Choroid plexus epithelial cell (primary cell): ENCODE data around the gene MARCO.

Experiments
- DNase-seq: peaks from one replicate; pipeline ENCODE4 v3.0.0-alpha.2; 2010; ENCODE audit warnings: low read depth
- H3K4me3 ChIP-seq: 2 replicates; pipeline ENCODE4 v1.5.1; 2011; ENCODE audit warnings: low read depth, mild to moderate bottlenecking, control low read depth, low read length, moderate library complexity
- TF ChIP-seq, protein P1 (sequence below): conservative IDR thresholded peaks from 2 replicates; pipeline ENCODE4 v1.5.1; 2011; ENCODE audit warnings: low read depth, mild to moderate bottlenecking, control low read depth, inconsistent platforms, low read length, moderate library complexity

Gene MARCO, protein sequence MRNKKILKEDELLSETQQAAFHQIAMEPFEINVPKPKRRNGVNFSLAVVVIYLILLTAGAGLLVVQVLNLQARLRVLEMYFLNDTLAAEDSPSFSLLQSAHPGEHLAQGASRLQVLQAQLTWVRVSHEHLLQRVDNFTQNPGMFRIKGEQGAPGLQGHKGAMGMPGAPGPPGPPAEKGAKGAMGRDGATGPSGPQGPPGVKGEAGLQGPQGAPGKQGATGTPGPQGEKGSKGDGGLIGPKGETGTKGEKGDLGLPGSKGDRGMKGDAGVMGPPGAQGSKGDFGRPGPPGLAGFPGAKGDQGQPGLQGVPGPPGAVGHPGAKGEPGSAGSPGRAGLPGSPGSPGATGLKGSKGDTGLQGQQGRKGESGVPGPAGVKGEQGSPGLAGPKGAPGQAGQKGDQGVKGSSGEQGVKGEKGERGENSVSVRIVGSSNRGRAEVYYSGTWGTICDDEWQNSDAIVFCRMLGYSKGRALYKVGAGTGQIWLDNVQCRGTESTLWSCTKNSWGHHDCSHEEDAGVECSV

DNA sequence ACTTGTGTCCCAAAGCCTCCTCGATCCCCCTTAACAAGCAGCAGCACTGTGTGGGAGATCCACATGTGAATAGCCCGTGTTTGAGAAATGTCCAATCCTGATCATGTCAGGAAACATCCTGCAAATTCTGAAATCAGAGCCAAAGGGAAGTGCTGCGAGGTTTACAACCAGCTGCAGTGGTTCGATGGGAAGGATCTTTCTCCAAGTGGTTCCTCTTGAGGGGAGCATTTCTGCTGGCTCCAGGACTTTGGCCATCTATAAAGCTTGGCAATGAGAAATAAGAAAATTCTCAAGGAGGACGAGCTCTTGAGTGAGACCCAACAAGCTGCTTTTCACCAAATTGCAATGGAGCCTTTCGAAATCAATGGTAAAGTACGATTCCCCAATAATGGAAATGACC, at the start of gene MARCO:
Gene MARCO (plus strand): TSS at position 164 of the 400 bp plus-strand sequence. CDS start 107 bp downstream, at position 271.
- DNase-seq: no peak
- no peak within 1 kb of the TSS for H3K4me3 ChIP-seq
- TF ChIP-seq, protein P1, sequence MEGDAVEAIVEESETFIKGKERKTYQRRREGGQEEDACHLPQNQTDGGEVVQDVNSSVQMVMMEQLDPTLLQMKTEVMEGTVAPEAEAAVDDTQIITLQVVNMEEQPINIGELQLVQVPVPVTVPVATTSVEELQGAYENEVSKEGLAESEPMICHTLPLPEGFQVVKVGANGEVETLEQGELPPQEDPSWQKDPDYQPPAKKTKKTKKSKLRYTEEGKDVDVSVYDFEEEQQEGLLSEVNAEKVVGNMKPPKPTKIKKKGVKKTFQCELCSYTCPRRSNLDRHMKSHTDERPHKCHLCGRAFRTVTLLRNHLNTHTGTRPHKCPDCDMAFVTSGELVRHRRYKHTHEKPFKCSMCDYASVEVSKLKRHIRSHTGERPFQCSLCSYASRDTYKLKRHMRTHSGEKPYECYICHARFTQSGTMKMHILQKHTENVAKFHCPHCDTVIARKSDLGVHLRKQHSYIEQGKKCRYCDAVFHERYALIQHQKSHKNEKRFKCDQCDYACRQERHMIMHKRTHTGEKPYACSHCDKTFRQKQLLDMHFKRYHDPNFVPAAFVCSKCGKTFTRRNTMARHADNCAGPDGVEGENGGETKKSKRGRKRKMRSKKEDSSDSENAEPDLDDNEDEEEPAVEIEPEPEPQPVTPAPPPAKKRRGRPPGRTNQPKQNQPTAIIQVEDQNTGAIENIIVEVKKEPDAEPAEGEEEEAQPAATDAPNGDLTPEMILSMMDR: no peak

DNA sequence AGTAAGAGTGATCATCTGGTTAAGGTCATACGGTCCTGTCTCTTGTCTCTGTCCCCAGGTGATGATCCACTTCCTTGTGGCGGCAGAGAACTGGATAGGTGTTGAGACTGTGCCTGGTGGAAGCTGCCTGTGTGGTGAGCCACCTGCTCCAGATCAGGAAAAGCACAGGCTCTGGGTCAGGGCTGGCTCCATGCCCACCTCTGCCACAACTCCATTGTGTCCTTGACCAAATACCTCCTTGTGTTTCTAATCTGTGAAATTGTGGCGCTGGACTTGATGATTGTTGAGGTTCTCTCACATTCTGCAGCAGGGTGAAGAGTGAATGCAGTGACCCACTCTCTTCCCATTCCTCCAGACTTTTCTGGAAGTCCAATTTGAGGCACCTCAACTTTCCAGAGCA, 48.9 kb upstream of the MARCO start:
- TF ChIP-seq, protein P1: no peak
- no peak overlapping the region for H3K4me3 ChIP-seq
- DNase-seq: no peak

DNA sequence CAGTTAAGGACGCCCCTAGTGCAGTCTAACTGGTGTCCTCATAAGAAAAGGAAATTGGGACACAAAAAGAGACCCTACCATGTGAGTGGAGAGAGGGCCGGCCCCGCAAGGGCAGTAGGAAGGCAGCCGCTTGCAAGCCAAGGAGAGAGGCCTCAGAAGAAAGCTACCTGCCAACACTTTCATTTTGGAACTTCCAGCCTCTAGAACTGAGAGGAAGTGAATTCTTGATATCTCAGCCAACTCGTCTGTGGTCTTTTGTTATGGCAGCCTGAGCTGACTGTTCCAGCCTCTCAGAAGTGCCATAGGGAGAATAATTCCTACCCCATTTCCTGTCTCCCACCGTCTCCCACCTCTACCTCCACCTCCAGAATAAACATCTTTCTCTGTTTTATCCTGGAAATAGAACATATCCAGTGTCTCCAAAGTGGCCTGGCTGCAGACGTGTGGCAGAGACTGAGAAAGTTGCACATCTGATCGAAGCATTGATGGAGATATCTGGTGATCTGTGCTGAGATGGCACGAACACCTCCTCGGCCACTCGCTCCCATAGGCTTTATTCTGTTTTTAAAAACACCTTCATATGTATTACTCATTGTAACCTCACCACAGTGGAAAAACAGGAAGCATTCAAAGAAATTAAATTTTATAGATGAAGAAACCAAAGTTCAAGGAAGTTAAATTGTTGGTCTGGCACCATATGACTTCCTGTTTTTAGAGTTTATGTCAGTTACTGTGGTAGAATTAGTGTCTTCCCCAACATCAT, 39.5 kb upstream of the MARCO start:
- TF ChIP-seq, protein P1: no peak
- DNase-seq: no peak
- H3K4me3 ChIP-seq: no peak overlapping the region

DNA sequence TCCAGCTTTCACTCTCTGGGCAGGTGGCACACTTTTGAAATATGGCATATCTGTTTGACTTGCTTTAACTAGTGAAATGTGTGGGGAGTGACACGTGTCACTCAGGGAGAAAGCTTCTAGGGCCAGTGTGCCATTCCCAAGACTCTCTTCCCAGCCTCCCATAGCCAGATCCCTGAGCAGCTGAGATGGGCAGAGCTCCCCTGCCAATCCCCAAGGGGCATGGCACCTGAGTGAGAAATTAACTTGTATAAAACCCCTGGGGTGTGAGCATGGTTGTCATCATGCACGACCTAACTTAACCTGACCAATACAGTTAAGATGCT, 39.0 kb upstream of the MARCO start:
- TF ChIP-seq, protein P1: no peak
- DNase-seq: no peak
- no peak overlapping the region for H3K4me3 ChIP-seq

DNA sequence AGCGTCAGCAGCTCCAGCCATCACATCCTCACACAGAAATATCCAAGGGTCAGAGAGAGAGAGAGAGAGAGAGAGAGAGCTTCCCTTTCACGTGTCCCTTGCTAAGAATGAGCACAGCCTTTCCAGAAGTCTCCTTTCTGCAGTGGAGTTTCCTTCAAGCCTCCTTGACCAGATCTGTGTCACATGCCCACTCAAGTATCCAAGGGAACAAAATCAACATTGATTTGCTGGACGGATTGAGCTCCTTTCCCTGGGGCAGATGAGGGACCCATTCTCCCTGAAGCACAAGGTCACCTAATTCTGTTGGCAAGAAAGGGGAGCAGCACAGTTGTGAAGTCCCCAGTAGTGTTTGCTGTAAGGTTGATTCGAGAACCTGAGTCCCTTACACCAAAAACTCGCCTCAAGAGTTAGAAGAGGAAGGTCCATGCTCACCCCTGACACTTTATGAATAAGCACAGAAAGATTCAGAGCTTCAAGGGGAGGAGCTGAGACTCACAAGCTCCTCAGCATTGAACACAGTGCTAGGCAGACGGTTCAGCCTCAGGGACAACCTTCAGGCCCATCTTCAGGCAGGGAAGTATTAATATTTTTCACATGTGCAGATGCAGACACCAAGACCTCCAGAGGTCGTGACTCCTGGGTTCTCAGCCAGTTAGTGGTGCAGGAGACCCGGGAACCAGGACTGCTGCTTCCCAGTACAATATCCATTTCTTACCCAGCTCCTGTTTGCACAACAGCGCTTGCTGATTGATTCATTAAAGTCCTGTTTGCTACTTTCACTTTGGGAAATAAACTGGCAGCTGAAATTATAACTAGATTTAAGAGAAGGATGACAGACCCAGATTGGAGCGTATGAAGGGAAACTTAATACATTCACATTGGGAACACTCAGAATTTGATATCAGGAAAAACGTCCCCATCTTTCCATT, 38.2 kb upstream of the MARCO start:
- H3K4me3 ChIP-seq: no peak overlapping the region
- TF ChIP-seq, protein P1: no peak

DNA sequence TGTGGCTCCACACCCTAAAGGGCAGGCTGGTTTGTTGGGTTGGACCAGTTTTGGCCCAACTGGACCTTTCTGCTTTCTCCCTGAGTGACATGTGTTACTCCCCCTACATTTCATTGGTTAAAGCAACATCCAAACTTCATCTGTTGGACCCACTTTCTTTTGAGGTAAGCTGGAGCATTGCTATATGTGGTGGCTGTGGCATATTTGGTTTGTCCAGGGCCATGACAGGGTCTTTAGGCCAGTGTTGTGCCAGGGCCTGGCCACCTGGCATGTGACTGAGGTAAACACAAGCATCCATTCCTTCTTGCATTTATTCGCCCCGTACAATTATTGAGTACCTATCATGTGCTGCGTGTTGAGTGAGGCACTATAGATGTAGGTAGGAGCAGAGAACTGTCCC, 36.8 kb upstream of the MARCO start:
- TF ChIP-seq, protein P1: no peak
- no peak overlapping the region for H3K4me3 ChIP-seq

More for the DNA sequence above, 38.2 kb upstream of the MARCO start:
- no peak for DNase-seq

More for the DNA sequence above, 36.8 kb upstream of the MARCO start:
- no peak for DNase-seq
